Measurements from ENCODE around the gene SMCO2.

SMCO2 gene

DNA sequence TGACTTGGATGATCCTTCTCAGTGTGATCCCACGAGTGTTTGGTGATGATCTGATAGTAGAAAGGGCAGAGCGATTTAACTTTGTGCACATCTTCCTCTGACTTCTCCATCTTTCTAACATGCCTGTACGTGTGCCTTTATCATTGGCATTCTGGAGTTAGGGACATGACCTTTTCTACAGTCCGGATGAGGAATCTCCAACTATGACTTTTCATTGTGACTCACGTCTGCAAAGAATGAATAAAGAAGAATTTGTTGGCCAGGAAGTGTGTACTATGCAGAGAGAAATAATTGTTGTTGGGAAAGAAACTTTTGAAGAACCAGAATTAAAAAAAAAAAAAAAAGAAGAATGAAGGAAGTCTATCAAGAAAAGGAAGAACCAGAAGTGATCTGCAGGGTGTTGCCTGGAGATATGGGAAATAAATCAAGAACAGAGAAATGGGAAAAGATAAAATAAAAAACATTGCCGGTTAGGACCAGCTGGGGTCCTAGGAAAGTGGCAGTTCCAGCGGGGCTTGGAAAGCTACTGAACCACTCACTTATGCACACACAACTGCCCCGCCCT, 102.8 kb downstream of the SMCO2 start:
- DNase-seq (ENCODE audit: extremely low read depth in 1 of 2, low read depth in 1 of 2), result no peak

DNA sequence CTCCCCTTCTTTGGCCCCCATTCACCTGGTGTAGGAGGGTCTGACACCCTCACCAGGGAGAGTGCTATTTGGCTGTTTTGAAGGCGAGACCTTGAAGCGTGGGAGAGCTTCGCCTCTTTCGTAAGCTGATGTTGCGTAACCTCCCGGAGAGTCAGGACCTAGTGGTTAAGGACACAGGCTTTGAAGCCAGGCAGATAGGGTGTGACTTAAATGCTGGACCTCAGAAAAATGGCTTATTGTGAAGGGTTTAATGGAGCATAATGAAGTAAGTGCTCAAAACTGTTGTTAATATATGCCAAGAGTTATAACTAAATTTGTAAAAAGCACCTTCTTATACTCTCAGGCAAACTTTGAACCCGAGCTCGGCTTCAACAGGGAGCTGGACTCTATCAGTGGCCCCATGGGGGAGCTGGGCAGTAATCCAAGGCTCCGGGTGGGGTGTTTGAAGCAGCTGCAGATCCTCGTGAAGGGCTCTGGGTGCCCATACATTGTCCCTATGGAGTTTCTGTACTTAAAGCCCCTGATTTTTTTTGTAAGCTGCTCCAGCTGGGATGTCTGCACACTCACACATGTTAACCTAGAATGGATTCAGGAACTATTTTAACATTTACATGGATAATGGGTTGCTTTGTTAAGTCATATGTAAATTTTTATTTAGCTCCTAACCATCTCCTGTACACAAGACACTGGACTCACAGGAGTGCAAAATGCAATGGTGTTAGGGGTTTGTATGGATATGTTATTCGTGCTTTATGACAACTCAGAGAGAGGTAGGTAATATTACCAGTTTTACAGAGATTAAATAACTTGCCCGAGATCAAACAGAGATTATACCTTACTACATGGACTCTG, 103.5 kb downstream of the SMCO2 start:
- DNase-seq (ENCODE audit: extremely low read depth in 1 of 2, low read depth in 1 of 2), result no peak

DNA sequence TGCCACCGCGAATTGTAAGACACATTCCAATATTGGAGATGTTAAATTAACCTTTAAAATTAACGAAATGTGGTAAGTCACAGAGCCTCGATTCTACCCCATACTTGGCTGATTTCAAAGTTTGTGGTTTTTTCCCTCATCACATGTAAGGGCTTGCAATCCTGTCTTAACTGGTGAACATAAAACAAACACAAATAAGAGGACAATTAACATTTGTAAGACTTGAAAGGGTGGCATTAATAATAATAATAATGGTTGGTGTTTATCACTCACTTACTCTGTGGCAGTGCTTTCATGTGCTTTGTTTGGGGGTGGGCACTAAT, 104.1 kb downstream of the SMCO2 start:
- DNase-seq (ENCODE audit: extremely low read depth in 1 of 2, low read depth in 1 of 2), result no peak

DNA sequence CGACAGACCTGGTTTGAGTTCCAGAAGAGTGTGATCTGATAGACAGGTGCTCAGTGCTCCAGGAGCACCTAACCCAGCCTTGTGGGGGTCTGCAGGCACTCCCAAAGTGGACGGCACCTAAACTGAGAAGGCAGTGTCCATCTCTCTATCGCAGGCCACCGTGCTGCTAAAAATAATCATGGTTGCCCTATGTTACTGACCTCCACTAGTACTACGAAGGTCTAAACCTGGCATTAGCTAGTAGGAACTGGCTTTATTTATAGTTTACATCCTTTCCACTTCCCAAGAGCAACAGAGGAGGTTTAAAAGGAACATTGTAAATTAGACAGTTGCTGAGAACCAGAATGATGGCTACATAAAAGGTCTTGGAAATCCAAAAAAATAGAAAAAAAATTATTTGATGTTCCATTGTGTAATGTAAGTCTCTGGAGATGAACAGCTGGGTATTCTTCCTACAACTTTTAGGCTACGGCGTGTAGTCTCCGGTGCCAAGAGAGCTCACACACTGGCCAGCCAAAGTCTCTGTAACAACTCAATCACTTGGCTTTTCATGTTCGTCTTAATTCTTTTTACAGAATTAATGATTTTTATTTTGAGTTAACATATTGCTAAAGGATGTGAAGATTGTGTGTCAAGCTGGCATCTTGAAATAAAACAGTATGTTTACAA, 104.8 kb downstream of the SMCO2 start:
- DNase-seq (ENCODE audit: extremely low read depth in 1 of 2, low read depth in 1 of 2), result no peak
